HepG2 (cell line): ENCODE data around the gene NLRC3.

ENCODE experiments used
- REST ChIP-seq, 2 experiments: IDR thresholded peaks; 2 replicates each; pipeline ENCODE4 v1.6.1; 2011 to 2012; ENCODE audit warnings: low read length in 2 of 2, borderline replicate concordance in 1 of 2, low read depth in 1 of 2, mild to moderate bottlenecking in 1 of 2, moderate library complexity in 1 of 2
- TF ChIP-seq, protein P1 (sequence below): IDR thresholded peaks from 2 replicates; pipeline ENCODE4 v1.6.1; 2012; ENCODE audit warnings: low read length, improper control_type of control experiment

DNA sequence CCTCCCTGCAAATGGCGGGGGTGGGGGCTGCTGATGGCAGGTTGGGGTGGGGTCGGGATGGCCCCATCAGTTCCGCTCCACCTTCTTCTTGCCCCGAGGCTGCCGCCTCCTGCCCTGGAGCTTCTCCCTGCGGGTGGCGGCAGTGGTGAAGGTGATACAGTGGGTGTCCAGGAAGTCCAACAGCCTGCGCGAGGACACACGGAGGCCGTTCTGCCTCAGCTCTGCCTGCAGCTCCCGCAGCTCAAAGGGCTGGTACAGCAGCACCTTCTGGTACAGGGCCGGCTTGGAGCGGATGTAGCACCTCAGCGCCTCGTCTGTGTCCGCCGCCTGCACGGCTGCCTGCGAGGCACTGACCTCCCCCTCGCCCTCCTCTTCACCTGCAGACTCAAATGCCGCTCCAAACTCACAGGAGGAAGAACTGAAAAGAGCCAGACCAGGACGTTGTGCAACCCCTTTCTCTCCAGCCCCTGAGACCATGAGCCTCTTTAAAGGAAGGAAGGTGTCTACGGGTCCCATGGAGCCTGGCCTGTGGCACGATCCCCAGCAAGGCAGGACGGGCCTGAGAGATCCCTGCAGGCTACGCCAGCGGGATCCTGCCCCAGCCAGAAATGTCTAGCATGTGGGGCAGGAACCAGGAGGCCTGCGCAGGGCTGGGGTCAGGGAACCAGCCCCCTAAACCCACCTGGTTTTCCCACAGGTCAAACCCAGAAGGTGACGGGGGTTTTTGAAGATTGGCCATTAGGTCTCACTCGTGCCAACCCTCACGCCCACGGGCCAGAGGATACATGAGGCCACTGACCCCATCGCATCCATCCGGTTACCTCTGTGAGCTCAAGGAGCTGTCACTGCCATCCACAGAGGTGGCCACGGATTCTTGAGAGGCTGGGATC, 5.3 kb upstream of the NLRC3 start:
- TF ChIP-seq, protein P1, sequence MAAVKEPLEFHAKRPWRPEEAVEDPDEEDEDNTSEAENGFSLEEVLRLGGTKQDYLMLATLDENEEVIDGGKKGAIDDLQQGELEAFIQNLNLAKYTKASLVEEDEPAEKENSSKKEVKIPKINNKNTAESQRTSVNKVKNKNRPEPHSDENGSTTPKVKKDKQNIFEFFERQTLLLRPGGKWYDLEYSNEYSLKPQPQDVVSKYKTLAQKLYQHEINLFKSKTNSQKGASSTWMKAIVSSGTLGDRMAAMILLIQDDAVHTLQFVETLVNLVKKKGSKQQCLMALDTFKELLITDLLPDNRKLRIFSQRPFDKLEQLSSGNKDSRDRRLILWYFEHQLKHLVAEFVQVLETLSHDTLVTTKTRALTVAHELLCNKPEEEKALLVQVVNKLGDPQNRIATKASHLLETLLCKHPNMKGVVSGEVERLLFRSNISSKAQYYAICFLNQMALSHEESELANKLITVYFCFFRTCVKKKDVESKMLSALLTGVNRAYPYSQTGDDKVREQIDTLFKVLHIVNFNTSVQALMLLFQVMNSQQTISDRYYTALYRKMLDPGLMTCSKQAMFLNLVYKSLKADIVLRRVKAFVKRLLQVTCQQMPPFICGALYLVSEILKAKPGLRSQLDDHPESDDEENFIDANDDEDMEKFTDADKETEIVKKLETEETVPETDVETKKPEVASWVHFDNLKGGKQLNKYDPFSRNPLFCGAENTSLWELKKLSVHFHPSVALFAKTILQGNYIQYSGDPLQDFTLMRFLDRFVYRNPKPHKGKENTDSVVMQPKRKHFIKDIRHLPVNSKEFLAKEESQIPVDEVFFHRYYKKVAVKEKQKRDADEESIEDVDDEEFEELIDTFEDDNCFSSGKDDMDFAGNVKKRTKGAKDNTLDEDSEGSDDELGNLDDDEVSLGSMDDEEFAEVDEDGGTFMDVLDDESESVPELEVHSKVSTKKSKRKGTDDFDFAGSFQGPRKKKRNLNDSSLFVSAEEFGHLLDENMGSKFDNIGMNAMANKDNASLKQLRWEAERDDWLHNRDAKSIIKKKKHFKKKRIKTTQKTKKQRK, result no peak
- no peak for TF ChIP-seq REST (IDR thresholded peaks at IDR 0.05; ENCODE audit: borderline replicate concordance in 1 of 2, low read depth in 1 of 2, low read length in 2 of 2)
